Measurements from ENCODE around the gene GPR171.

DNA sequence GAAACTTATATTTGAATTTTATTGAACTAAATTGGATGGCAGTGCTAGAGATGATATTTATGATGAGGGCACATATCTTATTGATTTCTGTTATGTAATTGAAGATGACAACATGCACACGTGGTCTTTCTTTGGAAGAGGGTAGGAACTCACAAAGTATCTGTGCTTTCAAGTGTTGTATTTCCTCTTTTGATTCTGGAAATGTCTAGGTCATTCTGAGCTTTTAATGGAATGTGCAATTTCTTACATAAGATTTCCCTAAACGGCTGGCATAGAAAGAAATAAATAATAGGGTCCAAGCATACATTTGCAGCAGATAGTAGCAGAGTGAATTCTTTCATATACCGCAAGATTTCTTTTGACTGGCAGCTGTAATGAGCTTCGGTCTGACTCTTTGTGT, 10.1 kb upstream of the GPR171 start:
- TF ChIP-seq, protein P1, sequence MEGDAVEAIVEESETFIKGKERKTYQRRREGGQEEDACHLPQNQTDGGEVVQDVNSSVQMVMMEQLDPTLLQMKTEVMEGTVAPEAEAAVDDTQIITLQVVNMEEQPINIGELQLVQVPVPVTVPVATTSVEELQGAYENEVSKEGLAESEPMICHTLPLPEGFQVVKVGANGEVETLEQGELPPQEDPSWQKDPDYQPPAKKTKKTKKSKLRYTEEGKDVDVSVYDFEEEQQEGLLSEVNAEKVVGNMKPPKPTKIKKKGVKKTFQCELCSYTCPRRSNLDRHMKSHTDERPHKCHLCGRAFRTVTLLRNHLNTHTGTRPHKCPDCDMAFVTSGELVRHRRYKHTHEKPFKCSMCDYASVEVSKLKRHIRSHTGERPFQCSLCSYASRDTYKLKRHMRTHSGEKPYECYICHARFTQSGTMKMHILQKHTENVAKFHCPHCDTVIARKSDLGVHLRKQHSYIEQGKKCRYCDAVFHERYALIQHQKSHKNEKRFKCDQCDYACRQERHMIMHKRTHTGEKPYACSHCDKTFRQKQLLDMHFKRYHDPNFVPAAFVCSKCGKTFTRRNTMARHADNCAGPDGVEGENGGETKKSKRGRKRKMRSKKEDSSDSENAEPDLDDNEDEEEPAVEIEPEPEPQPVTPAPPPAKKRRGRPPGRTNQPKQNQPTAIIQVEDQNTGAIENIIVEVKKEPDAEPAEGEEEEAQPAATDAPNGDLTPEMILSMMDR (IDR thresholded peaks at IDR 0.05), result no peak
- no peak for TF ChIP-seq POLR2A (IDR thresholded peaks at IDR 0.05)

All from lower leg skin (tissue), 3 donors.